GM12878 (cell line): ENCODE results near the gene RIT1.

Experiments
- BRCA1 ChIP-seq: IDR thresholded peaks from 2 replicates; pipeline ENCODE4 v1.6.1; 2011; ENCODE audit warnings: low read depth, low read length, improper control_type of control experiment
- EP300 ChIP-seq, 2 experiments: fragments of 150-350 bp in 1 of 2; IDR thresholded peaks; 2 replicates each; pipeline ENCODE4 v1.6.1; 2011 to 2012; ENCODE audit warnings: low read depth in 2 of 2, low read length in 2 of 2, borderline replicate concordance in 1 of 2, improper control_type of control experiment in 1 of 2, inconsistent platforms in 1 of 2; ENCODE audit not compliant: control insufficient read depth in 1 of 2
- MTA2 ChIP-seq: fragments of 450-650 bp; IDR thresholded peaks from 2 replicates; pipeline ENCODE4 v1.6.1; 2016; ENCODE audit warnings: low read depth, mild to moderate bottlenecking, moderate library complexity
- RAD21 ChIP-seq: IDR thresholded peaks from 2 replicates; pipeline ENCODE4 v1.6.1; 2011; ENCODE audit warnings: mild to moderate bottlenecking, low read depth, low read length, moderate library complexity; ENCODE audit not compliant: insufficient read depth
- SMC3 ChIP-seq: IDR thresholded peaks from 2 replicates; pipeline ENCODE4 v1.6.1; 2011; ENCODE audit warnings: low read length, improper control_type of control experiment, borderline replicate concordance
- YY1 ChIP-seq: IDR thresholded peaks from 2 replicates; pipeline ENCODE4 v1.6.1; 2011; ENCODE audit warnings: low read depth, mild to moderate bottlenecking, low read length
- TF ChIP-seq, protein P1 (sequence below): IDR thresholded peaks from 2 replicates; pipeline ENCODE4 v1.6.1; 2011; ENCODE audit warnings: mild to moderate bottlenecking, low read depth, low read length, moderate library complexity; ENCODE audit not compliant: insufficient replicate concordance
- TF ChIP-seq, protein P2 (sequence below), 3 experiments: IDR thresholded peaks in 2 of 3; conservative IDR thresholded peaks in 1 of 3; 2 replicates each; pipeline ENCODE4 v1.5.1; 2011; ENCODE audit warnings: low read depth in 3 of 3, low read length in 3 of 3, mild to moderate bottlenecking in 3 of 3, control low read depth in 2 of 3, moderate library complexity in 2 of 3, inconsistent platforms in 1 of 3, mixed read lengths in 1 of 3; ENCODE audit not compliant: control insufficient read depth in 2 of 3, insufficient read depth in 1 of 3; ENCODE audit errors: extremely low read depth in 1 of 3

DNA sequence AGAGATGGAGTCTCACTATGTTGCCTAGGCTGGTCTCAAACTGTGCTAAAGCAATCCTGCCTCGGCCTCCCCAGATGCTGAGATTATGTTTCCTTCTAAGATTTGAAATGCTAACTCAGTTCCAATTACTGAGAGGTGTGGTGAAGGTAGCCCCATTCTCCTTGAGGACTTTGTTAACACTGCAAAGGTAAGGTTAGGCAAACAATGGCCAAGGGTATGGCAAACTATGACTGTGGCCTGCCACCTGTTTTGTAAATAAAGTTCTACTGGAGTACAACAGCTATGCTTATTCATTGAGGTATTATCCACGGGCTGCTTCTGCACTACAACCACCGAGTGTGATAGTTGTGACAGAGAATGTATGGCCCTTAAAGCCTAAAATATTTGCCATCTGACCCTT lies 9.6 kb upstream of the RIT1 start:
- TF ChIP-seq RAD21: no peak
- TF ChIP-seq MTA2: no peak
- TF ChIP-seq BRCA1: no peak
- no peak for TF ChIP-seq SMC3
- TF ChIP-seq YY1: no peak
- TF ChIP-seq, protein P1, sequence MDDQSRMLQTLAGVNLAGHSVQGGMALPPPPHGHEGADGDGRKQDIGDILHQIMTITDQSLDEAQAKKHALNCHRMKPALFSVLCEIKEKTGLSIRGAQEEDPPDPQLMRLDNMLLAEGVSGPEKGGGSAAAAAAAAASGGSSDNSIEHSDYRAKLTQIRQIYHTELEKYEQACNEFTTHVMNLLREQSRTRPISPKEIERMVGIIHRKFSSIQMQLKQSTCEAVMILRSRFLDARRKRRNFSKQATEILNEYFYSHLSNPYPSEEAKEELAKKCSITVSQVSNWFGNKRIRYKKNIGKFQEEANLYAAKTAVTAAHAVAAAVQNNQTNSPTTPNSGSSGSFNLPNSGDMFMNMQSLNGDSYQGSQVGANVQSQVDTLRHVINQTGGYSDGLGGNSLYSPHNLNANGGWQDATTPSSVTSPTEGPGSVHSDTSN: no peak
- TF ChIP-seq, protein P2, sequence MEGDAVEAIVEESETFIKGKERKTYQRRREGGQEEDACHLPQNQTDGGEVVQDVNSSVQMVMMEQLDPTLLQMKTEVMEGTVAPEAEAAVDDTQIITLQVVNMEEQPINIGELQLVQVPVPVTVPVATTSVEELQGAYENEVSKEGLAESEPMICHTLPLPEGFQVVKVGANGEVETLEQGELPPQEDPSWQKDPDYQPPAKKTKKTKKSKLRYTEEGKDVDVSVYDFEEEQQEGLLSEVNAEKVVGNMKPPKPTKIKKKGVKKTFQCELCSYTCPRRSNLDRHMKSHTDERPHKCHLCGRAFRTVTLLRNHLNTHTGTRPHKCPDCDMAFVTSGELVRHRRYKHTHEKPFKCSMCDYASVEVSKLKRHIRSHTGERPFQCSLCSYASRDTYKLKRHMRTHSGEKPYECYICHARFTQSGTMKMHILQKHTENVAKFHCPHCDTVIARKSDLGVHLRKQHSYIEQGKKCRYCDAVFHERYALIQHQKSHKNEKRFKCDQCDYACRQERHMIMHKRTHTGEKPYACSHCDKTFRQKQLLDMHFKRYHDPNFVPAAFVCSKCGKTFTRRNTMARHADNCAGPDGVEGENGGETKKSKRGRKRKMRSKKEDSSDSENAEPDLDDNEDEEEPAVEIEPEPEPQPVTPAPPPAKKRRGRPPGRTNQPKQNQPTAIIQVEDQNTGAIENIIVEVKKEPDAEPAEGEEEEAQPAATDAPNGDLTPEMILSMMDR (IDR thresholded peaks at IDR 0.05 in 2 of 3, conservative IDR thresholded peaks at IDR 0.05 in 1 of 3; ENCODE audit: control insufficient read depth in 2 of 3, extremely low read depth in 1 of 3, insufficient read depth in 1 of 3, low read depth in 3 of 3, low read length in 3 of 3): no peak
- no peak for TF ChIP-seq EP300 (IDR thresholded peaks at IDR 0.05; ENCODE audit: borderline replicate concordance in 1 of 2, control insufficient read depth in 1 of 2, low read depth in 2 of 2, low read length in 2 of 2)
